MCF 10A (cell line): Measurements from ENCODE around the gene CCT8L2. TPM values are rescaled to one million over a fixed set of nuclear protein-coding genes. Genes with fewer than 3 reads are reported as not detected.
"Not testable (repeated sequence)": the region's sequence is repeated elsewhere in the genome, so short reads cannot be mapped to it uniquely, and the experiment has no call there.

Experiments
- BruUV-seq: library from RNA; stranded (reverse); fragments of 400-500 nt; replicated peaks from 2 replicates; lab custom pipeline; 2021; lab: Mats Ljungman, UMichigan
- CTCF ChIA-PET: fragments of 300-600 bp; sonication (Branson Sonifier 250); formaldehyde crosslinking; extraction: SDS; loops from one replicate; lab custom pipeline; 2021; ENCODE audit warnings: antibody characterized with exemption, inconsistent platforms; lab: Yijun Ruan, JAX
- POLR2A ChIA-PET: fragments of 300-600, 350-650 bp; sonication (Branson Sonifier 250); formaldehyde crosslinking; extraction: SDS; loops from one replicate; lab custom pipeline; 2020; ENCODE audit warnings: antibody characterized with exemption, inconsistent platforms; lab: Yijun Ruan, JAX
- DNase-seq: peaks from one replicate; pipeline ENCODE4 v3.0.0-alpha.2; 2018; ENCODE audit not compliant: unreplicated experiment
- H3K27ac Mint-ChIP-seq: one replicate; pipeline ENCODE4 v1.8.0; 2022; ENCODE audit warnings: mild to moderate bottlenecking, low read depth, mixed read lengths; ENCODE audit not compliant: unreplicated experiment
- H3K27me3 Mint-ChIP-seq: one replicate; pipeline ENCODE4 v1.8.0; 2022; ENCODE audit warnings: mixed read lengths; ENCODE audit not compliant: insufficient read depth, unreplicated experiment
- H3K36me3 Mint-ChIP-seq: one replicate; pipeline ENCODE4 v1.8.0; 2022; ENCODE audit warnings: mild to moderate bottlenecking, moderate library complexity, mixed read lengths; ENCODE audit not compliant: insufficient read depth, unreplicated experiment
- H3K4me1 Mint-ChIP-seq: one replicate; pipeline ENCODE4 v1.8.0; 2022; ENCODE audit warnings: mixed read lengths; ENCODE audit not compliant: insufficient read depth, unreplicated experiment
- H3K4me3 Mint-ChIP-seq: one replicate; pipeline ENCODE4 v1.8.0; 2022; ENCODE audit warnings: mild to moderate bottlenecking, moderate library complexity, mixed read lengths; ENCODE audit not compliant: unreplicated experiment
- H3K9me3 Mint-ChIP-seq: one replicate; pipeline ENCODE4 v1.8.0; 2022; ENCODE audit warnings: mixed read lengths; ENCODE audit not compliant: unreplicated experiment
- CTCF ChIP-seq: fragments of 200-600 bp; IDR thresholded peaks from one replicate; pipeline ENCODE4 v1.8.0; 2022; ENCODE audit warnings: antibody characterized with exemption, mild to moderate bottlenecking; ENCODE audit not compliant: unreplicated experiment
- intact Hi-C: fragments of 100-400 bp; cut with micrococcal nuclease; formaldehyde crosslinking; loops from 2 replicates; pipeline ENCODE4 v1.14.1; 2022
- total RNA-seq: library from RNA; stranded (reverse); gene quantifications from 2 replicates; pipeline ENCODE4 v1.2.3, GENCODE V29; 2022

The CCT8L2 gene
- total RNA-seq, 1 experiment from 2014 or later, result not detected

GRCh38 chr22:16594026-16594425 lies 1.4 kb upstream of the CCT8L2 start:
- ChIA-PET POLR2A (no interaction called here), CTCF (no interaction called here)
- no TSS peak for BruUV-seq
- Mint-ChIP-seq H3K27ac (no peak overlapping the region), H3K4me3 (no peak overlapping the region), H3K9me3 (no peaks in the 10 kb centered on the region), H3K27me3 (no peaks in the 10 kb centered on the region), H3K36me3 (no peaks in the 10 kb centered on the region), H3K4me1 (no peaks in the 10 kb centered on the region)
- TF ChIP-seq CTCF, result no peak
- intact Hi-C loops, result no loop called here
- DNase-seq, result no peak

GRCh38 chr22:16592231-16592630 lies 379 bp downstream of the CCT8L2 start:
- H3K9me3 Mint-ChIP-seq, CTCF ChIA-PET, H3K4me1 Mint-ChIP-seq: not testable (repeated sequence)

GRCh38 chr22:16591136-16591535 lies 1.5 kb downstream of the CCT8L2 start:
- POLR2A ChIA-PET, result interaction anchor here (0.5 kb wide), 1 partner anchor 785 kb away, joined by 4 read pairs; no protein-coding TSS in a partner anchor
- H3K4me3 Mint-ChIP-seq, BruUV-seq, H3K36me3 Mint-ChIP-seq, H3K27me3 Mint-ChIP-seq, H3K4me1 Mint-ChIP-seq, H3K27ac Mint-ChIP-seq, DNase-seq, intact Hi-C loops, CTCF ChIA-PET, H3K9me3 Mint-ChIP-seq: not testable (repeated sequence)

More at GRCh38 chr22:16592231-16592630, 379 bp downstream of the CCT8L2 start:
- intact Hi-C loops, H3K27ac Mint-ChIP-seq, H3K4me3 Mint-ChIP-seq, POLR2A ChIA-PET, H3K36me3 Mint-ChIP-seq, H3K27me3 Mint-ChIP-seq, DNase-seq, BruUV-seq: not testable (repeated sequence)

- Mint-ChIP-seq H3K4me1 (no peaks in the 10 kb centered on the region), H3K9me3 (no peaks in the 10 kb centered on the region), H3K27me3 (no peaks in the 10 kb centered on the region), H3K4me3 (no peak overlapping the region), H3K27ac (no peak overlapping the region), H3K36me3 (no peaks in the 10 kb centered on the region)
- DNase-seq, result no peak
- POLR2A ChIA-PET, result no interaction called here
- CTCF ChIA-PET, result no interaction called here
- intact Hi-C loops, result no loop called here
- TF ChIP-seq CTCF, result no peak
- BruUV-seq, result no TSS peak
Observed at GRCh38 chr22:16586991-16587390, 5.6 kb downstream of the CCT8L2 start.

- no peak for DNase-seq
- Mint-ChIP-seq H3K4me1 (no peaks in the 10 kb centered on the region), H3K4me3 (no peak overlapping the region), H3K36me3 (no peaks in the 10 kb centered on the region), H3K27me3 (no peaks in the 10 kb centered on the region), H3K27ac (no peak overlapping the region), H3K9me3 (no peaks in the 10 kb centered on the region)
- no peak for TF ChIP-seq CTCF
- no TSS peak for BruUV-seq
- CTCF ChIA-PET, result no interaction called here
- POLR2A ChIA-PET, result no interaction called here
- intact Hi-C loops, result no loop called here
Observed at GRCh38 chr22:16586170-16586569, 6.4 kb downstream of the CCT8L2 start.

- POLR2A ChIA-PET, H3K4me3 Mint-ChIP-seq, H3K9me3 Mint-ChIP-seq, H3K27ac Mint-ChIP-seq, CTCF ChIA-PET, DNase-seq, intact Hi-C loops, BruUV-seq, H3K27me3 Mint-ChIP-seq, H3K4me1 Mint-ChIP-seq, H3K36me3 Mint-ChIP-seq: not testable (repeated sequence)
Observed at GRCh38 chr22:16580872-16581271, 11.7 kb downstream of the CCT8L2 start.

- H3K27ac Mint-ChIP-seq, H3K36me3 Mint-ChIP-seq, H3K4me1 Mint-ChIP-seq, H3K9me3 Mint-ChIP-seq, H3K4me3 Mint-ChIP-seq, intact Hi-C loops, POLR2A ChIA-PET, BruUV-seq, H3K27me3 Mint-ChIP-seq, CTCF ChIA-PET, DNase-seq: not testable (repeated sequence)
Observed at GRCh38 chr22:16569240-16569834, 23.3 kb downstream of the CCT8L2 start.
